Activated naive CD8-positive, alpha-beta T cell (primary cell): Measurements from ENCODE around the gene ITIH5.
"Not testable (repeated sequence)": the region's sequence is repeated elsewhere in the genome, so short reads cannot be mapped to it uniquely, and the experiment has no call there.

Experiments
- H3K27ac Mint-ChIP-seq: one replicate; pipeline ENCODE4 v1.8.0; 2021; ENCODE audit warnings: mixed read lengths
- H3K27me3 Mint-ChIP-seq: one replicate; pipeline ENCODE4 v1.8.0; 2021; ENCODE audit warnings: mixed read lengths
- H3K36me3 Mint-ChIP-seq: one replicate; pipeline ENCODE4 v1.8.0; 2021; ENCODE audit warnings: mixed read lengths
- H3K4me1 Mint-ChIP-seq: one replicate; pipeline ENCODE4 v1.8.0; 2021; ENCODE audit warnings: low read depth, mixed read lengths
- H3K4me3 Mint-ChIP-seq: one replicate; pipeline ENCODE4 v1.8.0; 2021; ENCODE audit warnings: mild to moderate bottlenecking, mixed read lengths
- H3K9me3 Mint-ChIP-seq: one replicate; pipeline ENCODE4 v1.8.0; 2021; ENCODE audit warnings: low read depth, mixed read lengths

The ITIH5 gene

GRCh38 chr10:7664707-7665106 is 2.1 kb downstream of the ITIH5 start:
- no peaks in the 10 kb centered on the region for H3K36me3 Mint-ChIP-seq
- peaks cover 48% of the 10 kb centered on the region for H3K27me3 Mint-ChIP-seq
- no peak overlapping the region for H3K27ac Mint-ChIP-seq
- H3K4me3 Mint-ChIP-seq = no peak overlapping the region
- H3K4me1 Mint-ChIP-seq = peaks cover 17% of the 10 kb centered on the region
- no peaks in the 10 kb centered on the region for H3K9me3 Mint-ChIP-seq

GRCh38 chr10:7662522-7662921 is 4.2 kb downstream of the ITIH5 start:
- Mint-ChIP-seq H3K36me3 (no peaks in the 10 kb centered on the region), H3K4me1 (peaks cover 12% of the 10 kb centered on the region), H3K9me3 (no peaks in the 10 kb centered on the region), H3K27ac (no peak overlapping the region), H3K27me3 (peaks cover 46% of the 10 kb centered on the region), H3K4me3 (no peak overlapping the region)

DNA sequence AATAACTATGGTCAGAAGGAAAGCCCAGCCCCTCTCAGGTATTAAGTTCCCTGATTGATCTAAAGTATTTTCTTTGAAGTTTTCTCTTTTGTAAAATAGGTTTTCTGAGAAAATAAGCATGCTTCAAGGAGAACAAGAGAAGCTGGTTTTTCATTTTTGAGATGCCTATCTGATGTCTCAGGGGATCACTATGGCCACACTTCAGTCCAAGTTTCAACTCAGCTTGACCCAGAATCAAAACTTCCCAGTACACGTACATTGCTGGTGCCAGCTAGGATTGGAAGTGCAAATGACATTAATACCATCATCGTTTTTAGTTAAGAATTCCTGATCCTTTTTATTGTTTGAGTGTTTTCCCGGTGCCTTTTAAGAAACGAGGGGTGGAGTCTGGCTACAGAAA is 7.2 kb downstream of the ITIH5 start:
- Mint-ChIP-seq H3K4me1 (no peaks in the 10 kb centered on the region), H3K36me3 (no peaks in the 10 kb centered on the region), H3K27ac (no peak overlapping the region), H3K4me3 (no peak overlapping the region), H3K27me3 (peaks cover 32% of the 10 kb centered on the region), H3K9me3 (no peaks in the 10 kb centered on the region)

GRCh38 chr10:7657552-7657951 is 9.2 kb downstream of the ITIH5 start:
- Mint-ChIP-seq H3K9me3 (no peaks in the 10 kb centered on the region), H3K27me3 (peaks cover 27% of the 10 kb centered on the region), H3K4me3 (no peak overlapping the region), H3K27ac (no peak overlapping the region), H3K4me1 (no peaks in the 10 kb centered on the region), H3K36me3 (no peaks in the 10 kb centered on the region)

DNA sequence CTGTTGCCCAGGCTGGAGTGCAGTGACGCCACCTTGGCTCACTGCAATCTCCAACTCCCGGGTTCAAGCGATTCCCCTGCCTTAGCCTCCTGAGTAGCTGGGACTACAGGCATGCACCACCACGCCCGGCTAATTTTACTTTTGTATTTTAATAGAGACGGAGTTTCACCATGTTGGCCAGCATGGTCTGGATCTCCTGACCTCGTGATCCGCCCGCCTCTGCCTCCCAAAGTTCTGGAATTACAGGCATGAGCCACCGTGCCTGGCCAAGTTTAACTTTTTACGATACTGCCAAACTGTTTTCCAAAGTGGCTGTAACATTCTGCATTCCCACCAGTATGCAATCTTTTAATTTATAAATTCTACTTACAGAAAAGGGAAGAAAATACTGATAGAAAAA is 9.7 kb downstream of the ITIH5 start:
- H3K4me1 Mint-ChIP-seq, H3K4me3 Mint-ChIP-seq: not testable (repeated sequence)

GRCh38 chr10:7651853-7652470 is 14.8 kb downstream of the ITIH5 start:
- H3K27me3 Mint-ChIP-seq = peaks cover 7% of the 10 kb centered on the region
- H3K9me3 Mint-ChIP-seq = no peaks in the 10 kb centered on the region
- H3K36me3 Mint-ChIP-seq = no peaks in the 10 kb centered on the region
- no peak overlapping the region for H3K27ac Mint-ChIP-seq
- no peak overlapping the region for H3K4me3 Mint-ChIP-seq
- no peaks in the 10 kb centered on the region for H3K4me1 Mint-ChIP-seq

More for the DNA sequence above, 9.7 kb downstream of the ITIH5 start:
- H3K27me3 Mint-ChIP-seq = peaks cover 23% of the 10 kb centered on the region
- not testable (repeated sequence) for H3K36me3 Mint-ChIP-seq, H3K27ac Mint-ChIP-seq, H3K9me3 Mint-ChIP-seq

DNA sequence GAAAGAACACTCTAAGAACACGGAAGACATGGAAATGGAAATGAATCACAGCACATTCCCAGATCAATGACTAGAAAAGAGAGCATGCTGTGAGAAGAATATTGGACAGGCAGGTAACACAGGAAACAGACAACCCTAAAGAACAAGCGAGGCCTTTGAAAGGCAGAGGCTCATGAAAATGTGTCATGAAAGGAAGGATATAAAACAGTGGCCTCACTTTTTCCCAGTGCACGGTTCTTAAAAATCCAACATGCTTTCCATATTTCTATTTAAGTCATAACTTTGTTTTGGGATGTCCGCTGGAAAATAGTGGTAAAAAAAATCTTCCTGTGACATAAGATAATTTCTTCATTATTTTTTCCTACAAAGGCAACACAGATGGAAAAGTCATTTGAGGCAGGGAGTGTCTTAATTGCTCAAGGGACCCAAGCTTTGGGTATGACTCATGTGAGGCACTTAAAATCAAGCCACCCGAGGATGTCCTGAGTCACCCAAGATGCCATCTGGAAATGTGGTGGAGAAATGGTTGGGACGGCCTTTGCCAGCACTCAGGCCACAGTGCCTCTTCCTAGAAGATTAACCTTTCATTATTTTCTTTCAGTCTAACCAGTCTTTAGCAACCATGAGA is 17.0 kb downstream of the ITIH5 start:
- no peak overlapping the region for H3K27ac Mint-ChIP-seq
- no peaks in the 10 kb centered on the region for H3K36me3 Mint-ChIP-seq
- no peaks in the 10 kb centered on the region for H3K4me1 Mint-ChIP-seq
- H3K27me3 Mint-ChIP-seq = peaks cover 7% of the 10 kb centered on the region
- H3K4me3 Mint-ChIP-seq = no peak overlapping the region
- H3K9me3 Mint-ChIP-seq = no peaks in the 10 kb centered on the region

DNA sequence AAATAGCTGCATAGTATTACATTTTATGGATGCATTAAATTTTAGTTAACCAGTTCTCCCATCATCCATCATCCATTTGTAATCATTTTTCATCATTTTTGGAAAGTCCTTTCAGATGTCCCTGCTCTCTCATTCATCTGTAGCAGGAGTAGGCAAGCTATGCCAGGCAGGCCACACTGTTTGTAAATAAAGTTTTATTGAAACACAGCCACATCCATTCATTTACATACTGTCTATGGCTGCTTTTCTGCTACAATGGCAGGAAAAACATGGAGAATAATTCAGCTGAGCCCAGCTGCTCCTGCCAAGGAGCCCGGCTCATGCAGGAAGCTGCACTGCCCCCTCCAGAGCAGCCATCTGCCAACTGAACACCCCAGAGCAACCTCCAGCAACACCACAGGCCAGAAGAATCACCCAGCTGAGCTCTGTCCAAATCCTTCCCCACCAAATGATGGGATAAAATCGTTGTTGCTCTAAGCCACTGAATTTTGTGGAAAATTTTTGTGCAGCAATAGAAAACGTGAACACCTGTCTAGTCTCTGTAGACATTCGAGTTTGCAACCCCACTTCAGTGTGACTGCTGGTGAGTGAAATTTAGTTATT is 19.6 kb downstream of the ITIH5 start:
- Mint-ChIP-seq H3K36me3 (no peaks in the 10 kb centered on the region), H3K9me3 (no peaks in the 10 kb centered on the region), H3K27ac (no peak overlapping the region), H3K27me3 (peaks cover 6% of the 10 kb centered on the region), H3K4me3 (no peak overlapping the region), H3K4me1 (no peaks in the 10 kb centered on the region)

DNA sequence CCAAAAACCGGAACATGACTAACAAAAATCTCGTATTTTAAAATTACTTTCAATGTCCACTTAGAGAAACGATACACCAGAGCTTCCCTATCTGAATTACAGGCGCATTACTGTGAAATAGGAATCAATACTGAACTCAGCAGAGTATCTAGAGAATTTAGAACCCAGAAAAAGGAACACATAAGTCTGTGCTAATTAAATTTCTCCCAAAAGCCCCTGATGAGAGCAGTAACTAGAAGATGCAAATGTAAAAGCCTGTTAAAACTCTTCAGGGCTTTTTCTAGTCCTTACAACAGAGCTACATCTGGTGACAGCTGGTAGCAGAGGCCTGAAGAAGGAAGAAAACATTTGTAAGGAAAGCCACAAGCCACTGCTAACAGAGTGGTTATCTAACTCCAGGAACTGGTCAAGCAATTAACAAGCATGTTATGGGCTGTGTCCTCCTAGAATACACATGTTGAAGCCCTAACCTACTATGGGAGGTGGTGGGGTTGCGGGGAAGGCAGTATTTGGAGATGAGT is 24.2 kb downstream of the ITIH5 start:
- H3K9me3 Mint-ChIP-seq = peaks cover 11% of the 10 kb centered on the region
- H3K27me3 Mint-ChIP-seq = peaks cover 15% of the 10 kb centered on the region
- no peak overlapping the region for H3K27ac Mint-ChIP-seq
- no peak overlapping the region for H3K4me3 Mint-ChIP-seq
- H3K36me3 Mint-ChIP-seq = peaks cover 8% of the 10 kb centered on the region
- H3K4me1 Mint-ChIP-seq = no peaks in the 10 kb centered on the region

GRCh38 chr10:7635408-7636125 is 31.2 kb downstream of the ITIH5 start:
- Mint-ChIP-seq H3K9me3 (peaks cover 11% of the 10 kb centered on the region), H3K36me3 (peaks cover 8% of the 10 kb centered on the region), H3K4me1 (no peaks in the 10 kb centered on the region), H3K4me3 (no peak overlapping the region), H3K27me3 (peaks cover 14% of the 10 kb centered on the region), H3K27ac (no peak overlapping the region)

DNA sequence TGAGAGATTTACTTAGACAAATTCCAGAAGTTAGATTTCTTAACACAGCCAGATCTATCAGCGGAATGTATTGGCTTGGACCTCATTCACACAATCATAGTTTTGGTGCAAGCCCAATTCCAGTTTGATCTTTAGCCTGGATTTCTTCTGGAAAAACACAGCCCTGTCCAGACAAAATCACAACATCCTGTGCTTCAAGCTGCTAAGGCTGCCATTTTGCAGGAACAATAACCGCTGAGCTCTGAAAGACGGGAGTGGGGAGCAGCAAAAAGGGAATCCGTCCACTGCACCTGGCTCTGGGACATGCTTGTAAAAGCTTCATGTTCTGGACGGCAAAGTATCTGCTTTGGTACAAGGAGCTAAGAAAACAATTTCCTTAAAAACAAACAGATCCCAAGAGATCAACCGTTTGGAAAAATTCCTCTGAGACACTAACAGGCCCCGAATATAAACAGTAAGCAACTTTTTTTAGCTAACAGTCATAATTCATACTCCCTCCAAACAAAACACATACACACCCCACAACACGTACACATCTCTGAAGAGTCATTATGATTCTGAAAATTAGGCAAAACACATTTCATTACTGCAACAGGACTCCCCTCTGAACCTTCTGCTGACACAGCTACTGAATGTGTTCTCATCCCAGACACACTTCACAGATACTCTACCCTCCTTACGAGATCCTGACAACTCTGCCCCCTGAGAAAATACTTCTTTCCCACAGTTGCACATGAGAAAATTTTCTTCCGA is 32.4 kb downstream of the ITIH5 start:
- Mint-ChIP-seq H3K9me3 (peaks cover 11% of the 10 kb centered on the region), H3K4me3 (no peak overlapping the region), H3K4me1 (no peaks in the 10 kb centered on the region), H3K27me3 (peaks cover 11% of the 10 kb centered on the region), H3K27ac (no peak overlapping the region), H3K36me3 (peaks cover 8% of the 10 kb centered on the region)

DNA sequence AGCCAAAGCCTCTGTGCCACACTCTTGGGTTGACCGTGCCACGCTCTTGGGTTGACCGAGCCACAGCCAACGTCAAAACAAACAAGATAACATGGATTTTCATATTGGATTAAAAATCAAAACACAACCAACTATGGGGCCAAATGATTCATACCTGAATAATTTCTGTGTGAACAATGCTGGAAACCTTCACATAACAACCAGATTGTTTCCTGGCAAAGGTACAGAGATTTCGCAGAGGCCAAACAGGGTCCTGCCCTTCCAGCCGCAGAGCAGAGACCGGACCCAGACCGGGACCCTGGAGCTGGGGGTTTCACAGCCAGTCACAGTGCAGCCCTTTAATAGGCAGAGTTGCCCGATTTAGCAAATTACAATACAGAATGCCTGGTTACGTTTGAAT is 40.5 kb downstream of the ITIH5 start:
- no peak overlapping the region for H3K27ac Mint-ChIP-seq
- H3K4me3 Mint-ChIP-seq = no peak overlapping the region
- no peaks in the 10 kb centered on the region for H3K36me3 Mint-ChIP-seq
- no peaks in the 10 kb centered on the region for H3K9me3 Mint-ChIP-seq
- no peaks in the 10 kb centered on the region for H3K4me1 Mint-ChIP-seq
- H3K27me3 Mint-ChIP-seq = no peaks in the 10 kb centered on the region

- no peaks in the 10 kb centered on the region for H3K27me3 Mint-ChIP-seq
- no peak overlapping the region for H3K4me3 Mint-ChIP-seq
- H3K9me3 Mint-ChIP-seq = no peaks in the 10 kb centered on the region
- H3K4me1 Mint-ChIP-seq = no peaks in the 10 kb centered on the region
- no peaks in the 10 kb centered on the region for H3K36me3 Mint-ChIP-seq
- H3K27ac Mint-ChIP-seq = no peak overlapping the region
Measured at GRCh38 chr10:7625836-7626235, 40.9 kb downstream of the ITIH5 start.

GRCh38 chr10:7625009-7625408 is 41.8 kb downstream of the ITIH5 start:
- no peaks in the 10 kb centered on the region for H3K9me3 Mint-ChIP-seq
- no peak overlapping the region for H3K4me3 Mint-ChIP-seq
- H3K27ac Mint-ChIP-seq = no peak overlapping the region
- no peaks in the 10 kb centered on the region for H3K36me3 Mint-ChIP-seq
- H3K4me1 Mint-ChIP-seq = no peaks in the 10 kb centered on the region
- no peaks in the 10 kb centered on the region for H3K27me3 Mint-ChIP-seq
